GM19324 (cell line): ENCODE measurements around the gene RET.

Source experiments
- ATAC-seq: cut with Tn5 transposase; IDR thresholded peaks from one replicate; pipeline ENCODE4 v1.9.1; 2021; ENCODE audit warnings: mild to moderate bottlenecking, moderate library complexity; ENCODE audit not compliant: unreplicated experiment, low FRiP score

The RET gene

DNA sequence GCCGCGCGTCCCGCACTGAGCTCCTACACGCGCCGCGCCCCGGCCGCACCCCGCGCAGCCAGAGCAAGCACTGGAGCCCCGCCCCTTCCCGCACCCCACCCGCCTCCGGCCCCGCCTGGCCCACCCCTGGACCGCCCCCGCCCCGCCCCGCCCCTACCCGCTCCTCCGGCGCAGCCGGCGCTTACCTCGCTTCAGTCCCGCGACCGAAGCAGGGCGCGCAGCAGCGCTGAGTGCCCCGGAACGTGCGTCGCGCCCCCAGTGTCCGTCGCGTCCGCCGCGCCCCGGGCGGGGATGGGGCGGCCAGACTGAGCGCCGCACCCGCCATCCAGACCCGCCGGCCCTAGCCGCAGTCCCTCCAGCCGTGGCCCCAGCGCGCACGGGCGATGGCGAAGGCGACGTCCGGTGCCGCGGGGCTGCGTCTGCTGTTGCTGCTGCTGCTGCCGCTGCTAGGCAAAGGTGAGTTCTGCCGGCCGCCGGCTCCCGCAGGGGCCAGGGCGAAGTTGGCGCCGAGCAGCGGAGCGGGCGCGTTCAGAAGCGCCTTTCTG, at the start of gene RET:
Gene RET, plus strand, starts transcription at position 194 of the 545 bp plus-strand sequence. Its CDS starts 190 bp downstream, at position 384.
- ATAC-seq, result no peak

DNA sequence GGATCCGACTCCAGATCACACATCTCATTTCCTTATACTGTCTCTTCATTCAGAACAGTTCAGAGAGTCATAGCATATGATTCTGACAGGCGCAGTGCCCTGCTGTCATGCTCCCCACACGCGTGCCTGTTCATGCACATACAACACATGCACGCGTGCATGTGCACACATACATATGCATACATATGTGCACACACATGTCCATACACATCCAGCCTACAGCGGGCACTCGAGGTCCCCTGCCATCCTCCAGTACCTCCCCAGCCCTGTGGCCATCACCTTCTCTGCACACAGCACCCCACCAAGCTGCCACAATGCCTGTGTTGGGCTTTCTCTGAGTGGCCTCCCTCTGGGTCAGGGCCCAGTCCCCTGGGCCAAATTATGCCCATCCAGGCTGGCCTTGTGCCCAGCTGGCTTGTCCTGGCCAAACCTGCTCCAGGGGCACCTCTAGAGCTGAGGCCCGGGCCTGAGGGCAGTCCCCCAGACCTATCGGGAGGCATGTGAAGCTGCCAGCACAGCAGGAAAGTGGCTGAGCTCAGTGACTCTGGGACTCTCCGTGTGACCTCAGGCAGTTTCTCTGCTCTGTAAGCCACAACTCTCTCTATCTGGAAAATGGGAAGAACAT, 49.4 kb upstream of the RET start:
- ATAC-seq, result no peak

DNA sequence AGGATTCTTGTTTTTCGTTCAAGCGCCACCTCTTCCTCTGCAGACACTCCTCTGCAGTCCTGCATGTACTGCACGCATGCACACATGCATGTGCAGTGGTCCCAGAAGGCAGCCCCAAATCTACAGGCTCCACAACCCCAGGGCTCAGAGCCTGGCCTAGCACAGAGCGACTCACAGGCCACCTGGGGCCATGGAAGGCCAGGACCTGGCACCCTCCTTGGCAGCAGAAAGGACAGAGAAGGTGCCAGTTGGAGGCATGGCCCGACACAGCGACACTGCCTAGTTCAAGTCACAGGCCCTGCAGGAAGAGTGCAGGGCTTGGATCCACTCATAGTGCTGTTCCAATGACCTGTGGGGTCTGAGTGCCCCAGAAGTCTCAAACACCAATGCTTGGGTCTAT, 48.7 kb upstream of the RET start:
- no peak for ATAC-seq

DNA sequence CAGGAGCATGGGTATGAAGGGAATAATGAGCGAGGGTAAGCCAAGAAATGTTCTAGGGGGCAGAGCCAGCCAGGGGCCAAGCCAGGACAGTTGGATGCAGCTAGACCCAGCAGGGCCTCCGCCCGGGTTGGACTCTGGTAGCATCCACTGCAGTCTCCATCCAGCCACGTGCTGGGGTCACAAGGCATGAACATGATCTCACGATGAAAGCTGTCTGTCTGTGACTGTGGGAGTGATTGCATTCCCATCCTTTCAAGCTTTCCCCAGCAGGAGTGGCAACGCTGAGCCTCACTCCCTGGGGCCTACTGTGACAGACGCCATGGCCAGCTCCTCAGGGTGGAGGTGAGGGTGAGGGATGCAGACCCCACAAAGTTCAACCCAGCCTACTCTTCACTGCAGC, 47.8 kb upstream of the RET start:
- ATAC-seq, result no peak

DNA sequence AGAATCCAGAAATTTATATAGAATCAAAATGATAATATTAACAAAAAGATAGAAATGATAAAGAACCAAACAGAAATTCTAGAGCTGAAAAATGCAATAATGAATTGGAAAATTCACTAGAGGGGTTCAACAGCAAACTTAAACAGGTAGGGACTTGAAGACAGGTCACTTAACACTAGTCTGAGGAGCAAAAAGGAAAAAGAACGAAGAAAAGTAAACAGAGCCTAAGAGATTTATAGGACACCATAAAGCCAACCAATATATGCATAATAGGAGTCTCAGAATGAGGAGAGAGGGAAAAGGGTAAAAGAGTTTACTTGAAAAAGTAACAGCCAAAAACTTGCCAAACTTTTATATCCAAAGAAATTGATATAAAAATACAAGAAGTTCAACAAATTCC, 44.3 kb upstream of the RET start:
- ATAC-seq, result no peak

DNA sequence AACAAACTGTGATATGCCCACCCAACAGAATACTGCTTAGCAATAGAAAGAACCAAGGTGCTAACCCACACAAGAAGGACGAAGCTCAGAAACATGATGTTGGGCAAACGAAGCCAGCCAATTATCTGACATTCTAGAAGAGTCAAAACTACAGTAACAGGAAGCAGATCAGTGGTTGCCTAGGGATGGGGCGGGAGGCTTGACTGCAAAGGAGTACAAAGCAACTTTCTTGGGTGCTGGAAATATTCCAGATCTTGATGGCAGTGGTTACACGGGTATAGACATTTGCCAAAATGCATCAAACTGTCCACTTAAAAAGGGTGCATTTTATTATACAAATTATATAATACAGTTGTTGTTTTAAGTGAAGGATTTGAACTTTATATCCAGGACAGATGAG, 41.1 kb upstream of the RET start:
- no peak for ATAC-seq

DNA sequence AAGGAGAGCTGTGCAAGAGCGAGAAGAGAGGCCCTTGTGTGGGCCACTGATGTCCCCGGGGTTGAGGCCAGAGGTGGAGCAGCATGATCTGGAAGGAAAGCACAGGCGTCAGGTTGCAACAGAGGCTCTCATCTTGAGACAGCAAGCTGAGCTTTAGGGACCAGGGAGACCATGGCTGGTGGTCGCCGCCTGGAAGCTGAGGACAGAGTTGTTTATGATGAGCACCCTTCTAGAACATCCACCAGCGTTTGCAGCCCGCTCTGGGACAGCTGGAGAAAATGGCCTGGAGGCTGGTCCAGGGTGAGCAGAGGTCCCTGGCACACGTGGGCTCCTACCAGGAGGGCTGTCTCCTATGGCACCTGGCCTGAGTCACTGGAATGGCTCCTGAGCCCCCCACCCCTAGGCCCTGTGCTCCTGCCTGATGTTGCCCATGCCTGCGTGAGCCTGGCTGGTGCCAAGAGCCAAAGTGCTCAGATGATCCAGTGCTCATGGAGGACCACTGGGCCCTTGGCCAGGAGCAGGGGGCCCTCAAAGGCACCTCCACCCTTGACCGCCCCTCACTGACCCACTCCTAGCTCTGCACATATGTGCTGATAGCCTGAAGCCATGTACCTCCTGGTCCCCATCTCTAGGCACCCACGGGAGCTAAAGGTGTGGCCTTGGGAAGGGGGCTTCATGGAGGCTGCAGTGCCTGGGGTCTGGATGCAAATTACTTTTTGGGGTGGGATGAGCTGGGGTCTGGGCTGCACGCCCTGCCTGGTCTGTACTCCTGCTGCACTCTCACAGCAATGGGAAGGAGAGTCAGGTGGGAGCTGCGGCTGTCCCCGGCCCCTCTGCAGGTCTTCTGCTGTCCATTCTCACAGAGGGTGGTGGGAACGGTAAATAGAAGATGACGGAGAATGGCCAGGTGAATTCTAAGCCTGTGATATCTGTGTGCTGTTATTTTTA, 40.1 kb upstream of the RET start:
- no peak for ATAC-seq

DNA sequence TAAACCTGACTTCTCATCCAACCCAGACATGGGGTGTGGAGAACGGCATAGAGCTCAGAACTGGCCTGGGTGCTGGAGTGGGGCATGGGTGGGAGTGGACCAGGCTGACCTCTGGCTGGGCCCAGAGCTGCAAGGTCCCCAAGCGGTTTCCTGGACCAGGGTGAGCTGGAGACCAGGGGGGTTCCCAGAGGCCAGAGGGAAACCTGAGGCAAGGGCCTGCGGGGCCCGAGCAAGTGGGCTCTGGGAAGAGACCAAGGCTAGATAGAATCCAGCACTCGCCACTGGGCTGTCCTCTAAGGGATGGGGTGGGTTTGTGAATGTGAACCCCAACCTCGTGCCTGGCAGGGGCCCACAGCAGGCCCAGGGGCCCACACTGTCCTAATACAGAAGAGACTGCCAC, 39.4 kb upstream of the RET start:
- ATAC-seq, result no peak

DNA sequence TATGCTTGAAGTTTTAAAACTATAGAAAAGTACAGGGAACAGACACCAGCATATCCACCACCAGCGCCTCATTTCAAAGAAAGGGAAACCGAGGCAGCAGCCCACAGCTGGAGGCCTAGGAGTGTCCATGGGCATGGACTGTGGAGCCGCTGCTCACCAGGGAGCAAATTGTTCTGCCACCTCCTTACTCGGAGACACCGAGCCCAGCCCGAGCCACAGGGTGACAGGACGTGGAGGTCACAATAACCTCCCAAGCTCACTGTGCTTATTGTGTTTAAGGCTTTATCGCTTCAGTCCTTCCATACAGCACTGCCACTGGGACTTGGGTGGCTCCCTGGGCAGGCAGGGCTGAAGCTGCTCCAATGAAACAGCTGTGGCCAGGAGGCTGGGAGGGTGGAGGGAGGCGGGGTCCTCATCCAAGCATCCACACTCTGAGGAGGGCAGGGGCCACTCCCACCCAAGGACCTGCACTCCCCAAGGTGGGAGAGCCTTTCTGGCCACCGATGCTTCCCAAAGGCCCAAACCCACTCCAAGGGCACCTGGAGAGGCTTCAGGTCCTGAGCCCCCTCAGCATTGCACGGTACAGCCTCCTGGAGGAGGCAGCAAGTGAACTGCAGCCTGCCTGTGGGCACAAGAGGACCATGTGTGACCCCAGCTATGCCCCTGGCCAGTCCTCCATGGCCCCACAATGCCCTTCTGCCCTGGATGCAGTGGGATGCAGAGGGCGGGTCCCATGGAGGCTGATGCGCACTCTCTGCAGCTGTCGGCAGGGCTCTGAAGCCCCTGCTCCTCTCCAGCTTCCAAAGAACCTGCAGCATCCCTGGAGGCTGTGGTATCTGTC, 38.7 kb upstream of the RET start:
- no peak for ATAC-seq

DNA sequence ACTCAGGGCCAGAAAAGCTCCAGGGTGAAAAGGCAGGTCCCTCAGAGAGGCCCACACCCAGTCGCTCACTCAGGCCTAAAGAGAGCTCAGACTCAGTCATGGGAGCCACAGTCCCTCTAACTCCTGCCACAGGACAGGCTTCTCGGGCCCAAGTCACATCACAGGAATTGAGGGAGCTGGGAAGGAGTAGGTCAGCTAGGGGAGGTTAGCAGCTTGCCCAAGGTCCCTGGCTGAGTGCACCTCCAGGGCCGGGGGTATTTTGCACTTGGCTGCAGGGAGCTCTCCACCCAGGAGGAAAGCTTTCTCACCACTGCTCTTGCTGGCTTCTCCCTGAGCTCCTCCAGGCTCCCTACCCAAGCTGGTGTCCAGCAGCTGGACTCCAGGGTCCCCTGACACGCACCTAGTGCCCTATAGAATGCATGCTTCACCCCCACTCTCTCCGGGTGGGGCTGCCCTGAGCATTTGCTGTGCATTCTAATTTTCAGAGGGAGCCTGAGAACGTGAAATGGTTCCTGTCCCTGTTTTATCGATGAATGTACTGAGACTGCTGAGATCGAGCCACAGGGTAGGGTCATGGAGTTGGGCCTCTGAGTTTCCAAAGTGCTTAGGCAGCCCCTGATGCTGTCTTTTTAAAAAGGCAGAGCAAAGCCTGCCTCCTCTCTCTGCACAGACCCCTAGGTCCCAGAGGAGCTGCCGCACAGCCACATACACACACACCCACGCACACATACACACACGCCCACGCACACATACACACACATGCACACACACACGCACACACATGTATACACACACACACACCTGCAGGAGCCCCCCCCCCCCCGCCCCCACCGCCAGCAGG, 37.9 kb upstream of the RET start:
- no peak for ATAC-seq

DNA sequence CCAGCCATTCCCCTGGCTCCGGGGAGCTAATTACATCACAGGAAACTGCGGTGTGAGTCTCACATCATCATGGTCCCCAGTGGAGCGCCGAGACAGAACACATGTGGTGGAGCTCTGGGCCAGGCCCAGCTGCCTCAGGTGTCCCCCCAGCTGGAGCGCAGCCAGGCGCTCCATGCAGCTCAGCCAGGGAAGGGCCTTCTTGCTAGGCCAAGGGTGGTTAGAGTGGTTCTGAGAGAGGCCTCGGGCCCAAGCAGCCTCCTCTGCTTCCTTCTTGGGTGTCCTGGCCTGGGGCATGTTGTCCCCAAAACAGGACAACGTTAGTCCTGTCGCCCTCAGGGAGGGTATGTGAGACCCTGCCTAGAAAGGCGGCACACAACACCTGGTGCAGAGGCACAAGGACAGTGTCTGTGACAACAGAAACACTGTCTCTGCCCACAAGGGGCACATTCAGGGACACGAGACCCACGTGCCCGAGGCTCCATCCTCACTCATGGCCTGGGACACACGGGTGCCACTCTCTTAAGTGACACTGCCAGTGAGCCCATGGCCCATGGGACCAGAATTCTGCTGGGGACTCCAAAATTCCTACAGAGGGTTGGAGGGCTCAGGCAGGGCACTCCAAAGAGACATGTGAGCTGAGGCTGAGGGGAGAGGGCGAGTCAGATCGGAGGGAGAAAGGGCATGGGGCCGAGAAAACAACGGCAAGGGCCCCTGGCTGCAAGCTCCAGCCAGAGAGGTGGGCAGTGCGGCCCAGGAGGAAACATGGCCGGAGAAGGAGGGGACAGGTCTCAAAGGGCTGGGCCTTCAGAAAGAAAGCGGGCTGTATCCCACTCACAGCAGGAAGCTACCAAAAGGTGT, 37.0 kb upstream of the RET start:
- no peak for ATAC-seq

DNA sequence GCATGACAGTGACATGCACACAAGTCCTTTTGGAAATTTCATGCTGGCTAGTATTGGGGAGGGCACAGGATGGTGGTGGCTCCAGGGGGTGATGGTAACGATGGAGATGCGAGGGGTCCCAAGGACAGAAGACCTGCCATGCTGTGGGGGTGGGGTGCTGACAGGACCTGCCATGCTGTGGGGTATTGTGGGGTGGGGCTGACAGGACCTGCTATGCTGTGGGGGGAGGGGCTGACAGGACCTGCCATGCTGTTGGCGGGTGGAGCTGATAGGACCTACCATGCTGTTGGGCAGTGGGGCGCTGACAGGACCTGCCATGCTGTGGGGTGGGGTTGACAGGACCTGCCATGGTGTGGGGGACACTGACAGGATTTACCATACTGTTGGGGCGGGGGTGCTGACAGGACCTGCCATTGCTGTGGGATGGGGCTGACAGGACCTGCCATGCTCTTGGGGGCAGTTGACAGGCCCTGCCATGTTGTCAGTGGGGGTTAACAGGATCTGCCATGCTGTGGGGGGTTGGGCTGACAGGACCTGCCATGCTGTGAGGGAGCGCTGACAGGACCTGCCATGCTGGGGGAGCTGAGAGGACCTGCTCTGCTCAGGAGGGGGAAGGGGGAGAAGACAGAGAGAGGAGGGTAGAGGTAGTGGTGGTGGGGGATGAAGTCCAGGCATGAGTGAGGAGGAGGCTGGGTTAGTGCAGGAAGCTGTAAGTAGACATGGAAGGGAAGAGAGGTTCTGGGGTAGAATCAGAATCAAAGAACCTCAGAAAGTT, 36.2 kb upstream of the RET start:
- ATAC-seq, result no peak

DNA sequence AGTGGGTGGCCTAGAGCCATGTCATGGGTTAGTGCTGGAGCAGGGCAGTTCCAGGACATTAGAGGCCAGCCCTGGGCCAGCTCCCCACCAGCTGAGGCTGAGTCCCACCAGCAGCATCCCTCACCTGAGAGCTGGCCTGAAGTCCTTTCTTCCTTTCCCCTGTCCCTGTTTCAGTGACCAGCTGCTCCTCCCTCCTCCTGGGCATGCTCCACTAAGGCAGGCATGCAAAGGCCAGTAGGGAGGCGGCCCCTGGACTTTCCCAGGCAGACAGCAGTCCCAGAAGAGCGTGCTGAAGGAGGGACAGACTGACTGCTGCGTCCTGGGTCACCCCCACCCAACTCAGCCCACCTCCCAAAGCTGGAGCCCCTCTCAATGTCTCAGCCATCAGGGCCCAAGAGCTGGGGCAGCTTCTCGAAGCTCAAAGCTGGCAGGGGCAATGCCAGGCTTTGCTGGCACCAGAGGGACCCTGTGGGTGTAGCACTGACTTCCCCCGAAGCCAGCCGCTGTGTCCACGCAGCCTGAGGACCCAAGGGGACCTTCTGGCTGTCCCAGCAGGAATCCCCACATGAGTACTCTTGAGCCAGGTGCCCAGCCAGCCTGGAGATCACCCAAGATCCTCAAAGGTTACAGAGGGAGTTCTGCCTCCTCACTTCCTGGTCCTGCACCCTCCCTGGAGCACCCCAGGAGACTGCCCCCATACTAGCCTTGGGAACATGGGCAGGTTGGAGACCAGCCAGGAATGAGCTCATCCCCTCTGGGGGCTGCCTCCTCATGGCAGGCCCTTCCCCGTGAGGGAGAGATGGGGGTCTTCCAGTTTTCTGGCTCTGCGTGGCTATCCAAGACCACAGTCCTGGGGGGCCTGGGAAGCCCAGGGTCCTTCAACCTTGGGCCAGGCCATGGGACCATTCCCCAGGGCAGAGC, 35.2 kb upstream of the RET start:
- ATAC-seq, result no peak

DNA sequence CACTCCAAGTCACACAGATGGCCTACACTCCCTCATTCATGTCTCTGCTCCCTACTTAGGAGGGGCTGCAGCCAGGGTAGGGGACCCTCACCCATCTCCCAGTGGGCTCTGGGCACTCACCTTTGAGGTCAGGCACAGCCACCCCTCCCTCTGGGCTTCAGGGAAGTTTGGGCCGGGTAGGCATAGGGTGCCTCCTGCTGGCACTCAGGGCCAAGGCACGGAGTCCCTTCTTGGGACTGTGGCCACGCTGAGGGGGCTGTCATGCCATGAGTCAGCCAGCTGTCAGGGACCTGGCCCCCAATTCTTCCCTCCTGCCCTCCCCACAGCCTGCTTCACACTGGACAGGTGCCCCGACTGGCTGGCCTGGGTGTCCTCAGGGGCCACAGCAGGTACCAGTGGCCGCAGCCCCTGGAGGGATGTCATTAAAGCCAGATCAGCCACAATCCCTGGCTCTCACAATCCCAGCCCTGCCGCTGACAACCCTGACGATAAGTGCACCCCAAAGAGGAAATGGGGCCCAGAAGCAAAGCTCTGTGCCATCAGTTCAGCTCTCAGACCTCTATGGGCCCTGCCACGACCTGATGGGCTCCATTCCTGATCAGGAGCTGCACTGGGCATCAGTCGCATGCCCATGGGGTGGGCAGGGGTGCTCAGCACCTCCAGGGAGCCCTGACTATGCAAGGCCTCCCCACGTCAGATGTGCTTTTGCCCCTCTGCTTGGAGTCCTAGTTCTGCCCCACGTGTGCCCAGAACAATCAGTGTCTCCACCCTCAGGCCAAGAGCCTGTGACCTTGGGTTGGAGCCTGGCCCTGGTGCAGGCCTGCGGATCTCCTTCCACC, 34.1 kb upstream of the RET start:
- no peak for ATAC-seq

DNA sequence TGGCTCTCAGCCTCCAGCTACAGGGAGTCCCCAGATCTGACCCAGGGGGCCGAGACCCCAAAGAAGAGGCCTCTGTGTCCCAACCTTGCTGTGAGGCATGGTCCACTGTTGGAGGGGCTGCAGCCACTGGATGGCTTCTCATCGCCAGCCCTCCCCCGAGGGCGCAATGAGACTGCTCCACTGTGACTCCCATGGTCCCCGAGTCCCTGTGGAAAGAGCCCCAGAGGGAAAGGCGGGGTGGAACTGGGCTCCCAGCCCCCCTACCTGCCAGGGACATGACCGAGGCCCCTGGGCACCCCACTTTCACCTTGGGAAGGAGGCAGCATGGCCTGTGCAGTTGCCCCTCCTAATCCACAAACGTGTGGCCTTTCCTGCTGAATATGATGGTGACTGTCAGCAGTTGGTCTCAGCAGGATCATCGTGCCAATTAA, 33.5 kb upstream of the RET start:
- no peak for ATAC-seq

DNA sequence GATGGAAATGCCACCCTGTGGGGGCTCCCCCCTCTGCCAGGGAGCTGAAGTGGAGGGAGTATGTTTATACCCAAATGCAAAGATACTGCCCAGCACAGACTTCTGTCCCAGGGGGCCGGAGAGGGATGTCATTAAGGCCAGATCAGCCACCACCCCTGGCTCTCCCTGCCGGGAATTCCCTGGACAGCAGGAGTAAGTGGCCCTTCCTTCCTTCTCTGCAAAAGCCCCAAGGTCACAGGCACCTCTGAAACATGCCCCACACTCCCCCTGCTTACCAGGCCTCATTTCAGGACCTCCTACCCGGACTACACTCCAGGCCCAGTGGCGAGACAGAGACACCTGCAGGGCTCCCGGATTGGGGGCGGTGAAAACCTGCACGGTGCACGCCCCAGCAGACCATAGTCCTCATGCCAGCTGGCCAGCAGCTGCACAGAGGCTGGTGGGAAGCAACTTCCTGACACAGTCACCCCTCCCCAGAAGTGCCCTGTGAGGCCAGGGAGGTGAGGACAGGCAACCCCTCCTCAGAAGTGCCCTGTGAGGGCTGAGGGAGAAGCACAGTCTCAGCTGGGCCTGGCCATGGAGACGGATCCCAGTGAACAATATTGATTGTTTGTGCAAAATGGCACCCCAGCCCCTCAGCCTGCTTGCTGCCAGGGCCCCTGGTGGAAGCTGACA, 33.0 kb upstream of the RET start:
- ATAC-seq, result no peak
